Measurements from ENCODE around the gene ITGAD.

DNA sequence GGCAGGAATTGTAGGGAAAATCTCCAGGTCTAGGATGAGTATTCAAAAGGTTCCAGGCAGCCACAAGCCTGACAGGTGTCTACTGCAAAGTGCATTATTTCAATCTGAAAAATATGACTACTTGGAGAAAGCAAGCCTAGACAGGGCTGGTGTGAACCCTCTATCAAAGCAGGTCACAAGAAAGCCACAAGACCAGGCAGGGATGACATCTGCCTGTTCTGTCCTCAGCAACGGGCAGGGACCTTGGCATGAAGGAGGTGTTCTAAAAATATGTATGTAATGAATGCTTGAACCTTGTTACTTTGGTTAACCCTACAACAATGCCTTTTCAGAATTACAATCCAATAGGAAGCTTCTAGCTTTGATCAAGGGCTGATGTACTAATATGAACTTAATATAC lies 36.2 kb downstream of the ITGAD start:
- no peak for TF ChIP-seq POLR2A (IDR thresholded peaks at IDR 0.05; ENCODE audit: low read depth, low read length)
- no peak for TF ChIP-seq POLR2AphosphoS5 (IDR thresholded peaks at IDR 0.05; ENCODE audit: low read depth, low read length)

All from GM12892 (cell line).